Neural progenitor cell (in vitro differentiated cells): Measurements from ENCODE around the gene GPRC5B. TPM values are rescaled to one million over a fixed set of nuclear protein-coding genes. Genes with fewer than 3 reads are reported as not detected.

ENCODE experiments used
- DNase-seq: peaks from one replicate; pipeline ENCODE4 v3.0.0-alpha.2; 2016; ENCODE audit warnings: low spot score
- H2AFZ ChIP-seq: fragments of 200-600 bp; sonication (generic); replicated peaks from 2 replicates; pipeline ENCODE4 v1.6.1; 2016; ENCODE audit warnings: antibody characterized with exemption
- H3F3A ChIP-seq: fragments of 200-600 bp; sonication (generic); 2 replicates; pipeline ENCODE4 v1.6.1; 2016; ENCODE audit warnings: antibody characterized with exemption, low read depth
- H3K27ac ChIP-seq: fragments of 200-600 bp; sonication (generic); 2 replicates; pipeline ENCODE4 v1.5.1; 2016; ENCODE audit warnings: mild to moderate bottlenecking
- H3K27me3 ChIP-seq: fragments of 200-600 bp; sonication (generic); 2 replicates; pipeline ENCODE4 v1.6.1; 2016; ENCODE audit warnings: mild to moderate bottlenecking, moderate library complexity
- H3K36me3 ChIP-seq: fragments of 200-600 bp; sonication (generic); 2 replicates; pipeline ENCODE4 v1.5.1; 2016
- H3K4me1 ChIP-seq: fragments of 200-600 bp; sonication (generic); 2 replicates; pipeline ENCODE4 v1.6.1; 2016; ENCODE audit warnings: mixed run types
- H3K4me2 ChIP-seq: fragments of 200-600 bp; sonication (generic); 2 replicates; pipeline ENCODE4 v1.6.1; 2016
- H3K4me3 ChIP-seq: fragments of 200-600 bp; sonication (generic); 2 replicates; pipeline ENCODE4 v1.5.1; 2016
- H3K79me2 ChIP-seq: fragments of 200-600 bp; sonication (generic); 2 replicates; pipeline ENCODE4 v1.6.1; 2016; ENCODE audit warnings: low read depth
- H3K9ac ChIP-seq: fragments of 200-600 bp; sonication (generic); 2 replicates; pipeline ENCODE4 v1.6.1; 2016
- H3K9me3 ChIP-seq: fragments of 200-600 bp; sonication (generic); 2 replicates; pipeline ENCODE4 v1.5.1; 2016; ENCODE audit warnings: low read depth
- H4K20me1 ChIP-seq: fragments of 200-600 bp; sonication (generic); 2 replicates; pipeline ENCODE4 v1.6.1; 2016; ENCODE audit warnings: low read depth
- H3K27ac Mint-ChIP-seq: 3 replicates; pipeline ENCODE4 v1.8.0; 2021; ENCODE audit warnings: mixed read lengths
- H3K27me3 Mint-ChIP-seq: 2 replicates; pipeline ENCODE4 v1.8.0; 2022; ENCODE audit warnings: low read depth, mild to moderate bottlenecking, inconsistent platforms, moderate library complexity, mixed read lengths; ENCODE audit not compliant: insufficient read depth
- H3K36me3 Mint-ChIP-seq: 3 replicates; pipeline ENCODE4 v1.8.0; 2021; ENCODE audit warnings: mixed read lengths
- H3K4me1 Mint-ChIP-seq: 3 replicates; pipeline ENCODE4 v1.8.0; 2021; ENCODE audit warnings: mixed read lengths
- H3K4me3 Mint-ChIP-seq: 3 replicates; pipeline ENCODE4 v1.8.0; 2021; ENCODE audit warnings: mild to moderate bottlenecking, moderate library complexity, mixed read lengths
- H3K9me3 Mint-ChIP-seq: 3 replicates; pipeline ENCODE4 v1.8.0; 2020; ENCODE audit warnings: mixed read lengths
- CTCF ChIP-seq: fragments of 200-600 bp; sonication (generic); IDR thresholded peaks from 2 replicates; pipeline ENCODE4 v1.5.1; 2017; ENCODE audit warnings: antibody characterized with exemption, mild to moderate bottlenecking
- EZH2 ChIP-seq: fragments of 200-600 bp; sonication (generic); IDR thresholded peaks from 2 replicates; pipeline ENCODE4 v1.6.1; 2017; ENCODE audit warnings: antibody characterized with exemption, mild to moderate bottlenecking, moderate library complexity
- EZH2phosphoT487 ChIP-seq: fragments of 200-600 bp; sonication (generic); IDR thresholded peaks from 2 replicates; pipeline ENCODE4 v1.6.1; 2017; ENCODE audit warnings: antibody characterized with exemption
- total RNA-seq: library from RNA; depleted of rRNA; stranded (reverse); fragments of >200 nt; gene quantifications from 2 replicates; pipeline ENCODE4 v1.2.3, GENCODE V29; 2015; ENCODE audit warnings: low replicate concordance

GPRC5B gene
- total RNA-seq, 1 donor from 2014 or later = 21.1 TPM

GRCh38 chr16:19841184-19841583 lies 43.5 kb downstream of the GPRC5B start:
- Histone ChIP-seq H4K20me1 (peaks cover 15% of the 10 kb centered on the region), H3K4me3 (no peak overlapping the region), H3K36me3 (no peaks in the 10 kb centered on the region), H3K4me1 (peaks cover 20% of the 10 kb centered on the region), H3F3A (peaks cover 32% of the 10 kb centered on the region), H2AFZ (no peak overlapping the region), H3K4me2 (no peak overlapping the region), H3K79me2 (no peaks in the 10 kb centered on the region), H3K27me3 (no peaks in the 10 kb centered on the region), H3K27ac (no peak overlapping the region), H3K9me3 (no peaks in the 10 kb centered on the region), H3K9ac (no peak overlapping the region)
- H3K27ac Mint-ChIP-seq = no peak overlapping the region
- peaks cover 8% of the 10 kb centered on the region for H3K36me3 Mint-ChIP-seq
- H3K27me3 Mint-ChIP-seq = no peaks in the 10 kb centered on the region
- no peak overlapping the region for H3K4me3 Mint-ChIP-seq
- no peak for DNase-seq
- H3K9me3 Mint-ChIP-seq = no peaks in the 10 kb centered on the region
- TF ChIP-seq EZH2 (no peak), EZH2phosphoT487 (no peak), CTCF (no peak)
- peaks cover 30% of the 10 kb centered on the region for H3K4me1 Mint-ChIP-seq

- Histone ChIP-seq H3K4me3 (no peak overlapping the region), H3K4me2 (no peak overlapping the region), H3K9ac (no peak overlapping the region), H3F3A (peaks cover 32% of the 10 kb centered on the region), H3K27me3 (no peaks in the 10 kb centered on the region), H3K79me2 (no peaks in the 10 kb centered on the region), H3K36me3 (no peaks in the 10 kb centered on the region), H3K27ac (no peak overlapping the region), H4K20me1 (peaks cover 15% of the 10 kb centered on the region), H3K4me1 (peaks cover 20% of the 10 kb centered on the region), H2AFZ (no peak overlapping the region), H3K9me3 (no peaks in the 10 kb centered on the region)
- Mint-ChIP-seq H3K27ac (no peak overlapping the region), H3K36me3 (peaks cover 10% of the 10 kb centered on the region), H3K27me3 (no peaks in the 10 kb centered on the region), H3K9me3 (no peaks in the 10 kb centered on the region), H3K4me1 (peaks cover 32% of the 10 kb centered on the region), H3K4me3 (no peak overlapping the region)
- no peak for TF ChIP-seq EZH2phosphoT487
- no peak for DNase-seq
Measured at GRCh38 chr16:19840524-19841110, 44.0 kb downstream of the GPRC5B start.

GRCh38 chr16:19837984-19838707 lies 46.5 kb downstream of the GPRC5B start:
- peaks cover 8% of the 10 kb centered on the region for H3K36me3 Mint-ChIP-seq
- Histone ChIP-seq H2AFZ (no peak overlapping the region), H3F3A (peaks cover 32% of the 10 kb centered on the region), H4K20me1 (peaks cover 15% of the 10 kb centered on the region), H3K4me3 (peak overlapping the region; percentile 12), H3K27me3 (no peaks in the 10 kb centered on the region), H3K4me1 (peaks cover 20% of the 10 kb centered on the region), H3K9me3 (no peaks in the 10 kb centered on the region), H3K36me3 (no peaks in the 10 kb centered on the region), H3K4me2 (peak overlapping the region; percentile 69), H3K27ac (peak overlapping the region; percentile 50), H3K79me2 (no peaks in the 10 kb centered on the region), H3K9ac (no peak overlapping the region)
- peak overlapping the region; percentile 55 for H3K27ac Mint-ChIP-seq
- DNase-seq = peak; percentile 73
- H3K4me3 Mint-ChIP-seq = peak overlapping the region; percentile 24
- peaks cover 26% of the 10 kb centered on the region for H3K4me1 Mint-ChIP-seq
- TF ChIP-seq EZH2 (no peak), CTCF (no peak), EZH2phosphoT487 (no peak)
- H3K27me3 Mint-ChIP-seq = no peaks in the 10 kb centered on the region
- H3K9me3 Mint-ChIP-seq = no peaks in the 10 kb centered on the region
